ENCODE results near the gene MRC1.

Gene MRC1

GRCh38 chr10:17859492-17860156 lies 50.5 kb downstream of the MRC1 start:
- no peak for DNase-seq (ENCODE audit: low spot score)
- no peak for TF ChIP-seq CTCF (IDR thresholded peaks at IDR 0.05; ENCODE audit: extremely low read depth, missing control alignments)

DNA sequence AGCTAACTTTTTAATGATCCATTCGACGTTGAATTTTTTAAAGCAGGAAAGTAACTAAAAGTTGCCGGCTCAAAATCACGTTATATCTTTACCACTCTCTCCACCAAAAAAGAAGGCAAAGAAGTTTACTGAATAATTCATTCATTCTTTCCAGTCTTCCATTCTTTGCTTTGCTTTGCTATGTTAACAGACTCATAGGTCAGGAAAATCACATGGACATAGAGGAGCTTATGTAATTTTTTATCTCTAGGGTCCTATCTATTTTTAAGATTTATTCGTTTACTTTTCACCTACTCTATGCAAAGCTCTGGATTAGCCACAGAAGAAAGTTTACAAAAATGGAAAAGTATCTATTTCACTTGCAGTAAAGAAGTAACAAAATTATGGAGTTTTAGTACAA lies 52.6 kb downstream of the MRC1 start:
- TF ChIP-seq CTCF (IDR thresholded peaks at IDR 0.05; ENCODE audit: extremely low read depth, missing control alignments), result no peak
- DNase-seq (ENCODE audit: low spot score), result no peak

DNA sequence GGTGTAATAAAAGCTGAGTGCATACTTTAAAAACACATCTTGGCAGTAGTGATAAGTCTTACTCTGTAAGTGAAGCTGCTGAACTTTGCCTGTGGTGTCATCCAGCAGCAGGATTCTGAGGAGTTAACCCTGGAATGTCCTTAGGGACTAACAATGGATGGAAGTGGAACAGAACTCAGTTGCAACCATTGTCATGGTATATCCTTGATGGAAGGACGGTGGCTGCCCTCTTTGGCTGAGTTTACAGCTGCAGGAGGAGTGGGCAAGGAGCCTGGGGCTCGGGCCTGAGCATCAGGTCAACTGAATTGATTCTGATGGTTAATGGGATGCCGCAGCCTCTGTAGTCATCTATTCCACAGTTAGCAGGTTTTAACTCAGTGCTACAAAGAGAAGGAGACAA lies 56.2 kb downstream of the MRC1 start:
- DNase-seq (ENCODE audit: low spot score), result no peak
- no peak for TF ChIP-seq CTCF (IDR thresholded peaks at IDR 0.05; ENCODE audit: extremely low read depth, missing control alignments)

GRCh38 chr10:17866346-17866745 lies 57.2 kb downstream of the MRC1 start:
- no peak for DNase-seq (ENCODE audit: low spot score)
- no peak for TF ChIP-seq CTCF (IDR thresholded peaks at IDR 0.05; ENCODE audit: extremely low read depth, missing control alignments)

- no peak for TF ChIP-seq CTCF (IDR thresholded peaks at IDR 0.05; ENCODE audit: extremely low read depth, missing control alignments)
- no peak for DNase-seq (ENCODE audit: low spot score)
Observed at GRCh38 chr10:17867056-17867455, 57.9 kb downstream of the MRC1 start.

GRCh38 chr10:17871036-17871435 lies 61.9 kb downstream of the MRC1 start:
- no peak for DNase-seq (ENCODE audit: low spot score)
- TF ChIP-seq CTCF (IDR thresholded peaks at IDR 0.05; ENCODE audit: extremely low read depth, missing control alignments), result no peak

DNA sequence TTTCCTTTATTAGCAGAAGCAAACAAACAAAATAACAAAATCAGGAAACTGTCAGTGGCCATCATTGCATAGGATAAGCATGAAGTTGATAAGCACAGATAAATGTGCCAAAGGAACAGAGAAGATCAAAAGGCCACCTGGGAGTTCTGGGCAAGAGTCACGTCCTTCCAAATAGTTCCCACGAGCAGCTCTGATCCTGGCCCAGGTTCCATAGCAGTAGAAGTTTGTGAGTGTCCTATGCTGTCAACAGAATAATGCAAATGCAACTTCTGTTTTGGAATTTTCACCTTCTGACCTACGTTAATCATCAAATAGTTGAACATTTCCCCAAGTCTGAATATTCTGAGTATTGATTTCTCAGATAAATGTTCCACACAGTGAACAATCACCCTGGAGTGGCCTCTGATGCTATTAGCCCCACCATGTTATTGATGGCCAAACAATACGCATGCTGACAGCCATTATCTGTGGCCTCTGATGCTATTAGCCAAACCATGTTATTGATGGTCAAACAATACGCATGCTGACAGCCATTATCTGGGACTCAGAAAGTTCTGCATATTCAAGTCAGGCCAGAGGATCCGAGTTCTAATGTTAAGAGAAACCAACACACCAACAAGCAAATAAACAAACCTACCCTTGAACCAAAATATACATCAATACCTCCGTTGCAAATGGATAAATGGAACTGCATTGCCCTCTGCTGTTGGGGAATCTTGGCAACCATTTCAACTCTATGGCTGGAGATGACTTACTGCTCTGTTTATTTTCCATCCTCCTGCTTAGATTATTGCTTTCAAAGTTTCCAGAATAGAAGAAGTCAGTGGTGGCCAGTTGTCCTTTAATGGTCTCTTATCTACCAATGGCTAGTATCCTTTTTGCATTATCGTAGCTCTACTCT lies 63.3 kb downstream of the MRC1 start:
- DNase-seq (ENCODE audit: low spot score), result no peak

More for the DNA sequence above, 63.3 kb downstream of the MRC1 start:
- no peak for TF ChIP-seq CTCF (IDR thresholded peaks at IDR 0.05; ENCODE audit: extremely low read depth, missing control alignments)
